PC-3 (cell line): ENCODE data around the gene SLC15A5. TPM values are rescaled to one million over a fixed set of nuclear protein-coding genes. Genes with fewer than 3 reads are reported as not detected.
A peak's percentile ranks its signal among the peaks of the same experiment; 100 is the strongest.

ENCODE experiments used
- ATAC-seq: fragments of 200-7000 bp; cut with Tn5 transposase; 2 replicates; pipeline ENCODE4 v1.9.1; 2020; ENCODE audit warnings: mild to moderate bottlenecking, moderate library complexity
- Bru-seq: library from RNA; stranded (reverse); fragments of 400-500 nt; gene quantifications from one replicate; lab custom pipeline; 2021; lab: Mats Ljungman, UMichigan
- BruChase-seq, 2 experiments: library from RNA; stranded (reverse); fragments of 400-500 nt; gene quantifications; one replicate each; lab custom pipeline; 2021; lab: Mats Ljungman, UMichigan
- BruUV-seq: library from RNA; stranded (reverse); fragments of 400-500 nt; replicated peaks from 2 replicates; lab custom pipeline; 2021; lab: Mats Ljungman, UMichigan
- CTCF ChIA-PET: fragments of 300-600 bp; sonication (Branson Sonifier 250); formaldehyde crosslinking; loops from one replicate; lab custom pipeline; 2022; ENCODE audit warnings: antibody characterized with exemption; lab: Charles Lee
- POLR2A ChIA-PET: fragments of 300-600 bp; sonication (Branson Sonifier 250); formaldehyde crosslinking; loops from one replicate; lab custom pipeline; 2022; ENCODE audit warnings: antibody characterized with exemption; ENCODE audit not compliant: unreplicated experiment; lab: Charles Lee
- DNase-seq: peaks from one replicate; pipeline ENCODE4 v3.0.0-alpha.2; 2015
- H2AFZ ChIP-seq: fragments of 300-600 bp; sonication (generic); 2 replicates; pipeline ENCODE4 v1.6.0; 2016; ENCODE audit warnings: antibody characterized with exemption, low read length
- H3F3A ChIP-seq: fragments of 300-600 bp; sonication (generic); one replicate; pipeline ENCODE4 v1.6.0; 2017; ENCODE audit warnings: antibody characterized with exemption, low read length, control low read depth, mild to moderate bottlenecking; ENCODE audit not compliant: unreplicated experiment
- H3K27ac ChIP-seq: fragments of 300-600 bp; sonication (generic); 2 replicates; pipeline ENCODE4 v1.5.1; 2016; ENCODE audit warnings: mild to moderate bottlenecking, low read length
- H3K27me3 ChIP-seq: fragments of 300-600 bp; sonication (generic); 2 replicates; pipeline ENCODE4 v1.6.1; 2016; ENCODE audit warnings: low read length, mixed read lengths
- H3K36me3 ChIP-seq: fragments of 300-600 bp; sonication (generic); 2 replicates; pipeline ENCODE4 v1.6.1; 2016; ENCODE audit warnings: low read depth, mixed run types, low read length, mixed read lengths
- H3K4me1 ChIP-seq: fragments of 300-600 bp; sonication (generic); 2 replicates; pipeline ENCODE4 v1.5.1; 2016; ENCODE audit warnings: low read length; ENCODE audit not compliant: insufficient read depth
- H3K4me2 ChIP-seq: fragments of 300-600 bp; sonication (generic); 2 replicates; pipeline ENCODE4 v1.6.0; 2016; ENCODE audit warnings: low read length
- H3K4me3 ChIP-seq: fragments of 300-600 bp; sonication (generic); 2 replicates; pipeline ENCODE4 v1.5.1; 2016; ENCODE audit warnings: mild to moderate bottlenecking, low read length, mixed read lengths
- H3K79me2 ChIP-seq: fragments of 300-600 bp; sonication (generic); 2 replicates; pipeline ENCODE4 v1.6.1; 2017; ENCODE audit warnings: low read length, mixed read lengths
- H3K9ac ChIP-seq: fragments of 300-600 bp; sonication (generic); 2 replicates; pipeline ENCODE4 v1.6.0; 2016; ENCODE audit warnings: mild to moderate bottlenecking, low read length
- H3K9me2 ChIP-seq: fragments of 300-600 bp; sonication (generic); replicated peaks from 2 replicates; pipeline ENCODE4 v1.6.1; 2016; ENCODE audit warnings: mixed run types, low read length, mixed read lengths
- H3K9me3 ChIP-seq: fragments of 300-600 bp; sonication (generic); 2 replicates; pipeline ENCODE4 v1.6.1; 2016; ENCODE audit warnings: low read length, mixed read lengths
- H4K20me1 ChIP-seq: fragments of 300-600 bp; sonication (generic); 2 replicates; pipeline ENCODE4 v1.6.1; 2016; ENCODE audit warnings: low read length, mixed read lengths
- EZH2 ChIP-seq: fragments of 300-600 bp; sonication (generic); IDR thresholded peaks from one replicate; pipeline ENCODE4 v1.6.1; 2017; ENCODE audit warnings: antibody characterized with exemption, mild to moderate bottlenecking, low read length; ENCODE audit not compliant: unreplicated experiment
- EZH2phosphoT487 ChIP-seq: fragments of 300-600 bp; sonication (generic); IDR thresholded peaks from 2 replicates; pipeline ENCODE4 v1.6.1; 2018; ENCODE audit warnings: mild to moderate bottlenecking, antibody characterized with exemption, low read length, borderline replicate concordance
- intact Hi-C: fragments of 100-400 bp; cut with micrococcal nuclease; formaldehyde crosslinking; loops from 2 replicates; pipeline ENCODE4 v1.9.0; 2023
- long read RNA-seq: library from polyadenylated mRNA; unstranded; transcript quantifications from one replicate; pipeline ENCODE4 v2.0.0, GENCODE V29; 2021; ENCODE audit not compliant: unreplicated experiment
- total RNA-seq: library from RNA; depleted of rRNA; stranded (reverse); fragments of >200 nt; gene quantifications from 2 replicates; pipeline ENCODE4 v1.2.3, GENCODE V29; 2014; rRNA removed
- TF ChIP-seq, protein P1 (sequence below): fragments of 300-600 bp; sonication (generic); conservative IDR thresholded peaks from 2 replicates; pipeline ENCODE4 v1.5.1; 2017; ENCODE audit warnings: antibody characterized with exemption, low read depth, mild to moderate bottlenecking, low read length

Gene SLC15A5
- total RNA-seq (not detected in 2 replicates), Bru-seq, nascent RNA (not detected), BruChase-seq, experiment 1, labeled RNA remaining after a 6-hour chase (not detected), BruChase-seq, experiment 2, labeled RNA remaining after a 2-hour chase (percentile 1 among the genes with signal in this experiment)
- long read RNA-seq = 0 reads

GRCh38 chr12:16277585-16277984 lies at the start of gene SLC15A5:
Gene SLC15A5, minus strand, starts transcription at chr12:16277685. Its CDS starts 0 bp downstream, at chr12:16277685.
- BruUV-seq = no TSS peak
- Histone ChIP-seq H3F3A (no peaks in the 10 kb centered on the region), H2AFZ (no peak within 1 kb of the TSS), H3K4me3 (no peak within 1 kb of the TSS), H3K27ac (no peak within 1 kb of the TSS), H4K20me1 (no peaks in the 10 kb centered on the region), H3K36me3 (no peaks in the 10 kb centered on the region), H3K4me1 (peaks cover 2% of the 10 kb centered on the region; the same call in 1 of the 2 replicates), H3K9ac (no peak within 1 kb of the TSS), H3K9me2 (no peaks in the 10 kb centered on the region), H3K27me3 (no peaks in the 10 kb centered on the region), H3K9me3 (no peaks in the 10 kb centered on the region), H3K4me2 (no peak within 1 kb of the TSS), H3K79me2 (no peaks in the 10 kb centered on the region)
- ATAC-seq = no peak
- CTCF ChIA-PET = no interaction called here
- no peak for TF ChIP-seq EZH2
- TF ChIP-seq, protein P1, sequence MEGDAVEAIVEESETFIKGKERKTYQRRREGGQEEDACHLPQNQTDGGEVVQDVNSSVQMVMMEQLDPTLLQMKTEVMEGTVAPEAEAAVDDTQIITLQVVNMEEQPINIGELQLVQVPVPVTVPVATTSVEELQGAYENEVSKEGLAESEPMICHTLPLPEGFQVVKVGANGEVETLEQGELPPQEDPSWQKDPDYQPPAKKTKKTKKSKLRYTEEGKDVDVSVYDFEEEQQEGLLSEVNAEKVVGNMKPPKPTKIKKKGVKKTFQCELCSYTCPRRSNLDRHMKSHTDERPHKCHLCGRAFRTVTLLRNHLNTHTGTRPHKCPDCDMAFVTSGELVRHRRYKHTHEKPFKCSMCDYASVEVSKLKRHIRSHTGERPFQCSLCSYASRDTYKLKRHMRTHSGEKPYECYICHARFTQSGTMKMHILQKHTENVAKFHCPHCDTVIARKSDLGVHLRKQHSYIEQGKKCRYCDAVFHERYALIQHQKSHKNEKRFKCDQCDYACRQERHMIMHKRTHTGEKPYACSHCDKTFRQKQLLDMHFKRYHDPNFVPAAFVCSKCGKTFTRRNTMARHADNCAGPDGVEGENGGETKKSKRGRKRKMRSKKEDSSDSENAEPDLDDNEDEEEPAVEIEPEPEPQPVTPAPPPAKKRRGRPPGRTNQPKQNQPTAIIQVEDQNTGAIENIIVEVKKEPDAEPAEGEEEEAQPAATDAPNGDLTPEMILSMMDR = no peak
- no peak for TF ChIP-seq EZH2phosphoT487
- DNase-seq = no peak
- POLR2A ChIA-PET = no interaction called here
- intact Hi-C loops = no loop called here

DNA sequence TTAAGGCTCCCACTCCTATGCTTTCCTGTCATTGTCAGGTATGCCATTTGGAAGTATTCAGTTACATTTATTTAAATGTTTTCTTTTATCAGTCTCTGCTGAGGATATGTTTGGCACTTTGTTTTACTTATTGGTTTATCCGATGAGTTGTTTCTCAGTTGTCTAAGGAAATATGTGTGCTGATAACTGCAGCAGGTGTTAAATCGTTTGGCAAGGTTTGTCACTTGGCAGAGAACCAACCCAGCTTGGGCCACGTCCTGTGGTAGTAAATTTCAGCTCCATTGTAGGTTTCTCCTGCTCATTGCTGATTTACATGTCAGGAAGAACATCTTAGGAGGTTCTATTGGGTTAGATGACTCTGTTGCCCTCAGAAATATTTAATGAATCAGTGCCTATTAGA lies 47.9 kb upstream of the SLC15A5 start:
- no peak for ATAC-seq
- DNase-seq = no peak
- no peak overlapping the region for H3K27ac ChIP-seq
- TF ChIP-seq EZH2 = no peak
- TF ChIP-seq, protein P1 = no peak
- no peak for TF ChIP-seq EZH2phosphoT487
- no peaks in the 10 kb centered on the region for H3K9me2 ChIP-seq
- no peaks in the 10 kb centered on the region for H3K79me2 ChIP-seq
- H3F3A ChIP-seq = no peaks in the 10 kb centered on the region
- ChIA-PET POLR2A (no interaction called here), CTCF (no interaction called here)
- no peaks in the 10 kb centered on the region for H3K9me3 ChIP-seq
- H3K4me2 ChIP-seq = no peak overlapping the region
- intact Hi-C loops = no loop called here
- no peaks in the 10 kb centered on the region for H3K36me3 ChIP-seq
- H3K4me1 ChIP-seq = peaks cover 28% of the 10 kb centered on the region
- BruUV-seq = no TSS peak
- no peak overlapping the region for H3K4me3 ChIP-seq
- H3K9ac ChIP-seq = no peak overlapping the region
- no peaks in the 10 kb centered on the region for H4K20me1 ChIP-seq
- H2AFZ ChIP-seq = no peak overlapping the region
- H3K27me3 ChIP-seq = no peaks in the 10 kb centered on the region

GRCh38 chr12:16324772-16325171 lies 47.3 kb upstream of the SLC15A5 start:
- Histone ChIP-seq H3K27ac (no peak overlapping the region), H3K79me2 (no peaks in the 10 kb centered on the region), H3F3A (no peaks in the 10 kb centered on the region), H3K4me3 (no peak overlapping the region), H3K4me1 (peaks cover 22% of the 10 kb centered on the region), H2AFZ (no peak overlapping the region), H3K27me3 (no peaks in the 10 kb centered on the region), H3K9me2 (no peaks in the 10 kb centered on the region), H4K20me1 (no peaks in the 10 kb centered on the region), H3K36me3 (no peaks in the 10 kb centered on the region), H3K9me3 (no peaks in the 10 kb centered on the region), H3K9ac (no peak overlapping the region), H3K4me2 (no peak overlapping the region)
- ChIA-PET CTCF (no interaction called here), POLR2A (no interaction called here)
- TF ChIP-seq EZH2phosphoT487 = no peak
- no peak for TF ChIP-seq EZH2
- TF ChIP-seq, protein P1 = no peak
- DNase-seq (no peak), ATAC-seq (no peak)
- BruUV-seq = no TSS peak
- intact Hi-C loops = no loop called here
